Measurements from ENCODE around the gene TRIM3. TPM values are rescaled to one million over a fixed set of nuclear protein-coding genes. Genes with fewer than 3 reads are reported as not detected.

The TRIM3 gene
- total and polyA plus RNA-seq, 2 experiments from 2014 or later: 21.9 to 25.3 TPM

- H3K9me3 ChIP-seq (ENCODE audit: low read depth): no peaks in the 10 kb centered on the region
- no peak for TF ChIP-seq CTCF (IDR thresholded peaks at IDR 0.05; ENCODE audit: low read depth, low read length)
- DNase-seq (ENCODE audit: low read depth in 1 of 2, low spot score in 1 of 2): no peak
- H3K36me3 ChIP-seq: no peaks in the 10 kb centered on the region
- no peaks in the 10 kb centered on the region for H3K4me1 ChIP-seq (ENCODE audit: low read depth)
- H3K27me3 ChIP-seq: peaks cover 3% of the 10 kb centered on the region
- H3K27ac ChIP-seq: no peak overlapping the region
- no peak overlapping the region for H3K4me3 ChIP-seq
Measured at GRCh38 chr11:6427516-6427915, 46.2 kb downstream of the TRIM3 start.

DNA sequence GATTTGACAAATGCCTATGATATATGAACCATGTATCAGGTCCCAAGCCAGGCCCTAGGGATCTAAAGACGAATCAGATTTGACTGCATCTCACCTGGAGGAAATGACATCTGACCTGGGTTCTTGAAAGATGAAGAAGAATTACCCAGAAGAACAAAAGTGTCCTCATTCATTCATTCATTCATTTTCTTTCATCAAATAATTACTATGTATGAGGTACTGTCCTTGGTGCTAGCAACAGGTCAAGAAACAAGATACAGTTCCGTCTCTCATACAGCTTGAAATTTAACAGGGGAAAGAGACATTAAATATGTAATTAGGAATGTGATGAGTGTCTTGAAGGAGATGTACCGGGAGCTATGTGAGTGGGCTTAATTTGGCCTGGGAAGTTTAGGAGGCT is 53.1 kb downstream of the TRIM3 start:
- no peak overlapping the region for H3K27ac ChIP-seq
- peaks cover 18% of the 10 kb centered on the region for H3K4me1 ChIP-seq (ENCODE audit: low read depth)
- no peak for TF ChIP-seq CTCF (IDR thresholded peaks at IDR 0.05; ENCODE audit: low read depth, low read length)
- H3K4me3 ChIP-seq: no peak overlapping the region
- DNase-seq (ENCODE audit: low read depth in 1 of 2, low spot score in 1 of 2): no peak
- H3K36me3 ChIP-seq: no peaks in the 10 kb centered on the region
- H3K27me3 ChIP-seq: peaks cover 3% of the 10 kb centered on the region
- H3K9me3 ChIP-seq (ENCODE audit: low read depth): no peaks in the 10 kb centered on the region

DNA sequence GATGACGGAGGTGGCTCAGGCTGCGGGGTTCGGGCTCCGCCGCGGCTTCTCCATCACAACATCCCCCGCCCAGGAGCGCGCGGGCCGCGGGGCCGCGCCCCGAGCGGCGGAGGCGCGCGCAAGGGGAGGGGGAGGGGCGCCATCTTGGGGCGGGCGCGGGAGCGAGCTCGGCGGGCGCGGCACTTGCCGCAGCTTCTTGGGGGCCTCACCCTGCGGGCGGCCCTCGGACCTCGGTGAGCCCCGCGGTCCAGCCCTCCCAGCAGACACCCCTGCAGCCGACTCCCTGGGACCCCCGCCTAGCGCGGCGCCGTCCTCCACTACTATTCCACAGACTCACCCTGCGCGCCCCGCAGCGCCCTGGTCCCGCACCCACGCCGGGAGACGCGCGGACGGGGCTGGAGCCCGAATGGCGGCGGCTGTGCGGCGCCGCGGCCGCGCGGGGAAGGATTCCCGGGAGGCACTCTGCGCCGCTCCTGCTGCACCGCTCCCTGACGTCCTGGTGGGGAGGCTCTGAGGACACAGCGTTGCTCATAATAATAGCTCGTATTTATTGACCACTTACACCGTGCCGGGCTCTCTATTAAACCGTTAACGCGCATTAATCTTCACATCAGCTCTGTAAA is 54.6 kb downstream of the TRIM3 start, which contains the start of gene APBB1:
Gene APBB1 (minus strand): TSS at position 86 of the 623 bp plus-strand sequence. CDS start 7,747 bp downstream, outside the sequence.
- Histone ChIP-seq H3K27ac (peak within 1 kb of the TSS; percentile 95), H3K4me3 (peak within 1 kb of the TSS; percentile 93), H3K9me3 (ENCODE audit: low read depth) (no peaks in the 10 kb centered on the region), H3K27me3 (peaks cover 3% of the 10 kb centered on the region), H3K4me1 (ENCODE audit: low read depth) (peaks cover 28% of the 10 kb centered on the region), H3K36me3 (no peaks in the 10 kb centered on the region)
- DNase-seq (ENCODE audit: low read depth in 1 of 2, low spot score in 1 of 2): peak; percentile 60 to 71
- TF ChIP-seq CTCF (IDR thresholded peaks at IDR 0.05; ENCODE audit: low read depth, low read length): peak; percentile 13

DNA sequence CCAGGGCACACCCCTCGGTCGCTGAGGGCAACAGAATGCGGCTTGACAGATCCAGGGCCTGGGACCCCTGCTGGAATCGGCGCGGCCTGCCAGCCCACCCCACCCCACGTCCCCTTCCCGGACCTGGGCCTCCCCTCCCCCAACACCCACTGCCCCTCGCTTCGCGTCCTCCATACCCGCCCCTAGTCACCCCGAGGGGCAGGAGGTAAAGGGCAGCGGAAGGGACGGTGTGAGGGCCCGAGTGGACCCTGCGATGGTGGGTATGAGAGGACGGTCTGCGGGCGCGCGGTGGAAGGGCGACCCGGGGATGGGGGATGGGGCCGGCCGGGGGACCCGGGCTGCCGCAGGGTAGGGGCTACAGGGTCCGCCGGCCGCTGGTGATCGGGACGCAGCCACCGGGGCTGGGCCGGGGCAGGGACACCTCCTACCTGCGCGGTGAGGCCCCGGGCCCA is 55.2 kb downstream of the TRIM3 start:
- peak in 1 of 2 donors; percentile 63 for DNase-seq (ENCODE audit: low read depth in 1 of 2, low spot score in 1 of 2)
- H3K4me1 ChIP-seq (ENCODE audit: low read depth): peaks cover 32% of the 10 kb centered on the region
- no peak for TF ChIP-seq CTCF (IDR thresholded peaks at IDR 0.05; ENCODE audit: low read depth, low read length)
- peak overlapping the region; percentile 93 for H3K4me3 ChIP-seq
- peaks cover 3% of the 10 kb centered on the region for H3K27me3 ChIP-seq
- H3K9me3 ChIP-seq (ENCODE audit: low read depth): no peaks in the 10 kb centered on the region
- no peaks in the 10 kb centered on the region for H3K36me3 ChIP-seq
- peak overlapping the region; percentile 95 for H3K27ac ChIP-seq

GRCh38 chr11:6417907-6418556 is 55.7 kb downstream of the TRIM3 start:
- peak overlapping the region; percentile 93 for H3K4me3 ChIP-seq
- no peaks in the 10 kb centered on the region for H3K27me3 ChIP-seq
- TF ChIP-seq CTCF (IDR thresholded peaks at IDR 0.05; ENCODE audit: low read depth, low read length): no peak
- DNase-seq (ENCODE audit: low read depth in 1 of 2, low spot score in 1 of 2): no peak
- peak overlapping the region; percentile 95 for H3K27ac ChIP-seq
- no peaks in the 10 kb centered on the region for H3K9me3 ChIP-seq (ENCODE audit: low read depth)
- no peaks in the 10 kb centered on the region for H3K36me3 ChIP-seq
- peaks cover 38% of the 10 kb centered on the region for H3K4me1 ChIP-seq (ENCODE audit: low read depth)
